ENCODE results near the gene ALG12. TPM values are rescaled to one million over a fixed set of nuclear protein-coding genes. Genes with fewer than 3 reads are reported as not detected.

The ALG12 gene
- total and polyA plus RNA-seq, 2 donors: 18.5 to 20.4 TPM

GRCh38 chr22:49953680-49954344 lies 35.6 kb upstream of the ALG12 start:
- no peak overlapping the region for H3K27ac ChIP-seq (ENCODE audit: low read depth)
- H3K4me3 ChIP-seq (ENCODE audit: low read depth, low read length): no peak overlapping the region
- H3K36me3 ChIP-seq (ENCODE audit: insufficient read depth): no peaks in the 10 kb centered on the region
- no peak for DNase-seq (ENCODE audit: extremely low spot score)
- H3K4me1 ChIP-seq (ENCODE audit: insufficient read depth): no peaks in the 10 kb centered on the region
- WGBS: 85% methylated on average over 18 of the region's 18 CpGs

DNA sequence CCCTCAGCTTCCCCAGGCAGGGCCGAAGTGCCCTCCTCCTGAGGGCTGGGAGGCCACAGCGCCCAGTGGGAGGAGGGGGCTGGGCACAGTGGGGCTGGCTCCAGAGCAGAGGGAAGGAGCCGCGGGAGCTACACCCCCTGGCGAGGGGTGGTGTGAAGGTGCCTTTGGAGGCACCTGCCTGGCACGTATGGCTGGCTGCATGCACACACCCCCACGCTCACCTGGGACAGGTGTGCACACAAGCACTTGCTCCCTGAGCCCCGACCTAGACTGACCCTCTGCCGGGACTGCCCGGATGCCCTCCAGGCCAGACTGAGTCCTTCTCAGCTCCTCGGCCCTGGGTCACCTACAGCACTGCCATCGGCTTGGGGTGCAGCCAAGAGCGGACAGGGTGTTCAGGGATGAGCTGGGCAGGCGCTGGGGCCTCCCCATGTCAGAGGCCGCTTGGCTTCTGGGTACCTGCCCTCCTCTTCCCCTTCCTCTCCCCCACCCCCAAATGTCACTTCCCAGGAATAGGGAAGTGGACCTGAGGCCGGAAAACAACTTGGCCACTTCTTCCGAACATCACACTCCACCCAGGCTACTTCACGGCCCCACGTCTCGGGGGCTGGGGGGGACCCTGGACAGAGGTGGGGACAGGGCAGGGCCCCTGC lies 34.9 kb upstream of the ALG12 start:
- no peak overlapping the region for H3K4me3 ChIP-seq (ENCODE audit: low read depth, low read length)
- no peak overlapping the region for H3K27ac ChIP-seq (ENCODE audit: low read depth)
- no peak for DNase-seq (ENCODE audit: extremely low spot score)
- 82% methylated on average over 20 of the region's 20 CpGs for WGBS
- no peaks in the 10 kb centered on the region for H3K36me3 ChIP-seq (ENCODE audit: insufficient read depth)
- no peaks in the 10 kb centered on the region for H3K4me1 ChIP-seq (ENCODE audit: insufficient read depth)

- H3K36me3 ChIP-seq (ENCODE audit: insufficient read depth): no peaks in the 10 kb centered on the region
- peak; percentile 40 for DNase-seq (ENCODE audit: extremely low spot score)
- H3K4me1 ChIP-seq (ENCODE audit: insufficient read depth): no peaks in the 10 kb centered on the region
- WGBS: 62% methylated on average over 24 of the region's 24 CpGs
- H3K27ac ChIP-seq (ENCODE audit: low read depth): peak overlapping the region; percentile 51
- no peak overlapping the region for H3K4me3 ChIP-seq (ENCODE audit: low read depth, low read length)
Measured at GRCh38 chr22:49951986-49952896, 34.0 kb upstream of the ALG12 start.

- Histone ChIP-seq H3K4me1 (ENCODE audit: insufficient read depth) (no peaks in the 10 kb centered on the region), H3K27ac (ENCODE audit: low read depth) (peak overlapping the region; percentile 51), H3K4me3 (ENCODE audit: low read depth, low read length) (no peak overlapping the region), H3K36me3 (ENCODE audit: insufficient read depth) (no peaks in the 10 kb centered on the region)
- DNase-seq (ENCODE audit: extremely low spot score): no peak
- WGBS: 92% methylated on average over 4 of the region's 4 CpGs
Measured at GRCh38 chr22:49951678-49951985, 33.4 kb upstream of the ALG12 start.

GRCh38 chr22:49951000-49951677 lies 32.9 kb upstream of the ALG12 start:
- Histone ChIP-seq H3K27ac (ENCODE audit: low read depth) (peak overlapping the region; percentile 84), H3K36me3 (ENCODE audit: insufficient read depth) (no peaks in the 10 kb centered on the region), H3K4me3 (ENCODE audit: low read depth, low read length) (no peak overlapping the region), H3K4me1 (ENCODE audit: insufficient read depth) (no peaks in the 10 kb centered on the region)
- WGBS: 79% methylated on average over 28 of the region's 28 CpGs
- peak; percentile 46 for DNase-seq (ENCODE audit: extremely low spot score)

DNA sequence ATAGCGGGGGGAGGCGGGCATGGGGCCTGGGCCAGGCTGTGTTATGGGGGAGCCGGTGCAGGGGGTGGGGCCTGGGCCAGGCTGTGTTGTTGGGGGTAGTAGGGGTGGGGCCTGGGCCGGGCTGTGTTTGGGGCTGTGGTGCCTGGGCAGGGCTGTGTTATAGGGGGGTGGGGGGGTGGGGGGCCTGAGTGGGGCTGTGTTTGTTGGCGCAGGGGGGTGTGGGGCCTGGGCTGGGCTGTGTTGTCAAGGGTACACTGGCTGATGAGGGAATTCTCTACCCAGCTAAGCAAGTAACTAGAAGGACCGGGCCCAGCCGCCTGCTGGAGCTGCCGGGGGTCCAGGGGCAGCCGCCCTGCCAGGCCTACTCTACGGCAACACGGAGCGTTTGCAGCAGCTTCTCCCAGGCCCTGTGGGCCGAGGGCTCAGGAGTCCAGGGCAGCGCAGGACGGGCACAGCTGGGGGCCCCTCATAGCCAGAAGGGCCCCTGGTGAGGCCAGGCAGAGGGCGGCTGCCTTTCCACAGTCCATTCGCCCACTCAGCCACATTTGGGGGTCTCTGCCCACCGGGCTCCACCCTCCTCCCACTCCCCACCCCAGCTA lies 32.3 kb upstream of the ALG12 start:
- WGBS: 81% methylated on average over 18 of the region's 18 CpGs
- Histone ChIP-seq H3K4me1 (ENCODE audit: insufficient read depth) (no peaks in the 10 kb centered on the region), H3K27ac (ENCODE audit: low read depth) (peak overlapping the region; percentile 84), H3K4me3 (ENCODE audit: low read depth, low read length) (no peak overlapping the region), H3K36me3 (ENCODE audit: insufficient read depth) (no peaks in the 10 kb centered on the region)
- DNase-seq (ENCODE audit: extremely low spot score): no peak

DNA sequence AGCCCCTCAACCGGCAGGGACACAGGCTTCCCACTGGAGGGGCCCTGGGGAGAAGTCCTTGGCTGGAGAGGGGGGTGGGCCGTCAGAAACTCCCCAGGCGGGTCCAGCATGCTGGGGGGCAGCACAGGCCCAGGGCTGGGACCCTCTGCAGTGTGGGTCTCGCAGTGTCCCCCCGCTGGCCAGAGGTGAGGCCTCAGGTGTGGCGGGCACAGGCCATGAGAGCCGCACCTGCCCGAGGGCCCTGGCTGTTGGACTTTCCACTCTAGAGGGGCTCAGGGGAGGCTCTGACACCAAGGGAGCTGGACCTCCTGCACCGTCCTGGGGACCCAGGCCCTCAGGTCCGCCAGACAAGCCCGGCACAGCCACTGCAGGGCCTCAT lies 31.7 kb upstream of the ALG12 start:
- Histone ChIP-seq H3K4me3 (ENCODE audit: low read depth, low read length) (no peak overlapping the region), H3K36me3 (ENCODE audit: insufficient read depth) (no peaks in the 10 kb centered on the region), H3K27ac (ENCODE audit: low read depth) (peak overlapping the region; percentile 88), H3K4me1 (ENCODE audit: insufficient read depth) (no peaks in the 10 kb centered on the region)
- no peak for DNase-seq (ENCODE audit: extremely low spot score)
- 92% methylated on average over 11 of the region's 11 CpGs for WGBS

- Histone ChIP-seq H3K4me1 (ENCODE audit: insufficient read depth) (no peaks in the 10 kb centered on the region), H3K27ac (ENCODE audit: low read depth) (peak overlapping the region; percentile 91), H3K36me3 (ENCODE audit: insufficient read depth) (no peaks in the 10 kb centered on the region), H3K4me3 (ENCODE audit: low read depth, low read length) (no peak overlapping the region)
- DNase-seq (ENCODE audit: extremely low spot score): no peak
- WGBS: 84% methylated on average over 42 of the region's 42 CpGs
Measured at GRCh38 chr22:49948958-49949913, 31.0 kb upstream of the ALG12 start.

DNA sequence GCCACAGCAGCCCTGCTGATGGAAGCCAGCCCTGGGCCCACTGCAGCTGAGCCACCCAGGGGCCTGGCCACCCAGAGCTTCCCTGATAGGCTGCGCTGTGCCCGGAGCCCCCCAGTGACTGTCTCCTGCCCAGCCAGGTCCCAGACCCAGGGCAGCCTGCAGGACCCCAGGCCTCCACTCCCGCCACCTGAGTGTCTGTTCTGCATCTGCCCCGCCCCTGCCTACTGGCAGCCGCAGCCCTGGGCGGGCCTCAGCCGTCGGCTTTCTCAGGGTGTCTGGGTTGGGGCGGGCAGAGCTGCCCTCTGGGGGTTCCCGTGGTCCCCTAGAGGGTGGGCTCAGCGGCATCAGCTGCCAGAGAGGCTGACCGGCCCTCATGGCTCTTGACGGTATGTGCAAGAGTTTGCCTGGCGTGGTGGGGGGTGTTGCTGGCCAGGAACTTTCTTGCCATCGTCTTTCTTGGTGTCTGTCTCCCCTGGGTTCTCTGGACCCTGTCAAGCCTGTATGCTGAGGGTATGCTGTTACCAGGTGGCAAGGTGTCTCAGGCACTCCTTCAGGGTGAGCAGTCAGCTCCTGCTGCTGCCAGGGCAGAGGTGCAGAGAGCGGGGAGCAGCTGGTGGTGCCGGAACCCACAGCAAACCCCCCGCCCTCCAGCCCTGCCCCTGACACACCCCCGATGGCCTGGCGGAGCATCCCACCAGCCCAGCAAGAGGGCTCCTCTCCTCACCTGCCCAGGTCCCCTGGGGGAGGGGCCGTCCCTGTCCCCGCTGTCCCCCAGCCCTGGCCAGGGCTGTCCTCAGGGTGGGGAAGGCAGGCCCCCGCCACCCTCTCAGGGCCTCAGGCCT lies 30.1 kb upstream of the ALG12 start:
- Histone ChIP-seq H3K4me3 (ENCODE audit: low read depth, low read length) (no peak overlapping the region), H3K4me1 (ENCODE audit: insufficient read depth) (no peaks in the 10 kb centered on the region), H3K27ac (ENCODE audit: low read depth) (peak overlapping the region; percentile 91), H3K36me3 (ENCODE audit: insufficient read depth) (no peaks in the 10 kb centered on the region)
- 78% methylated on average over 23 of the region's 23 CpGs for WGBS
- DNase-seq (ENCODE audit: extremely low spot score): no peak

DNA sequence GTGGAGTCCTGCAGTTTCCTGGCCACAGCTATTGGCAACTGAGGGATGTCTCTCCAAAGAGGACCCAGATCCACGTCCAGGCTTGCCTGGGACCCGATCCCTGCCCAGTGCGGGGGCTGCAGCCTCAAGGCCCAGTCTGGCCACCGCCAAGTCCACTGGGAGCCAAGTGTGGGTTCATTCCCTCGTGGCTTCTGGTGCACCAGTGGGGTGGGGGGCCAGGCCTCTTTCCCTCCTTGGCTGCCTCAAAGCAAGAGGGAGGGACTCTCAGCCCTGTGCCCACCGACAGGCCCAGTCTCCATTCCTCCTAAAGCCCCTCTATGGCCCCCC lies 29.0 kb upstream of the ALG12 start:
- H3K4me3 ChIP-seq (ENCODE audit: low read depth, low read length): no peak overlapping the region
- H3K36me3 ChIP-seq (ENCODE audit: insufficient read depth): no peaks in the 10 kb centered on the region
- no peaks in the 10 kb centered on the region for H3K4me1 ChIP-seq (ENCODE audit: insufficient read depth)
- WGBS: 76% methylated on average over 6 of the region's 6 CpGs
- DNase-seq (ENCODE audit: extremely low spot score): no peak
- H3K27ac ChIP-seq (ENCODE audit: low read depth): no peak overlapping the region

- Histone ChIP-seq H3K4me3 (ENCODE audit: low read depth, low read length) (no peak overlapping the region), H3K4me1 (ENCODE audit: insufficient read depth) (no peaks in the 10 kb centered on the region), H3K27ac (ENCODE audit: low read depth) (no peak overlapping the region), H3K36me3 (ENCODE audit: insufficient read depth) (no peaks in the 10 kb centered on the region)
- DNase-seq (ENCODE audit: extremely low spot score): no peak
- WGBS: 82% methylated on average over 17 of the region's 17 CpGs
Measured at GRCh38 chr22:49946612-49947295, 28.5 kb upstream of the ALG12 start.
